Heart left ventricle (tissue), 13 donors: ENCODE measurements around the gene PNKP.

ENCODE experiments used
- CTCF ChIP-seq, 12 donors: fragments of 200-600 bp; sonication (generic) in 4 of 12; IDR thresholded peaks; one replicate each; pipeline versions ENCODE4 v1.5.0 to v1.8.0; 2018 to 2022; ENCODE audit warnings: antibody characterized with exemption in 12 of 12, mild to moderate bottlenecking in 5 of 12
- POLR2A ChIP-seq, 2 donors: fragments of 450-650 bp; IDR thresholded peaks; one replicate each; pipeline ENCODE4 v1.6.1; 2017; ENCODE audit warnings: antibody characterized with exemption in 2 of 2, mild to moderate bottlenecking in 2 of 2, moderate library complexity in 2 of 2
- donor health status: ischemic (EF 13 %, LVEDD 7.1; RV severe dilation, severe dysfunction).
- donor health status: DM: no; HTN: yes; CAD: no.
- donor health status: DM: no; HTN: no; CAD: no.
- donor health status: ischemic (EF 25% LVEDD 6.9; RV normal size, moderate dysfunction).
- donor health status: ischemic (EF 25% LVEDD 5.7; RV mildly dilated, moderate dysfunction).
- donor health status: ischemic (EF 35%, LVEDD 5.7; RV mildly dilated, moderate dysfunction).
- donor health status: nonischemic (EF 11% LVEDD 7.7; RV severe dilation, severe dysfunction).
- donor health status: DM: yes; HTN: yes; CAD: no.
- donor health status: PGD.
- donor health status: ischemic (EF 29% LVEDD 5.4; RV normal size, mild dysfunction).
- donor health status: nonischemic (EF 23%, LVEDD 6.1; RV moderate dilation, normal function).

- no peak for TF ChIP-seq CTCF (IDR thresholded peaks at IDR 0.05)
- TF ChIP-seq POLR2A (IDR thresholded peaks at IDR 0.05): no peak
Observed at GRCh38 chr19:49891393-49891792, 24.0 kb upstream of the PNKP start.
